GM19035 (cell line): Measurements from ENCODE around the gene POMGNT2.
"Not testable (repeated sequence)": the region's sequence is repeated elsewhere in the genome, so short reads cannot be mapped to it uniquely, and the experiment has no call there.

ENCODE experiments used
- ATAC-seq: cut with Tn5 transposase; IDR thresholded peaks from one replicate; pipeline ENCODE4 v1.9.1; 2021; ENCODE audit not compliant: unreplicated experiment

Gene POMGNT2

GRCh38 chr3:43048470-43048869 is 57.4 kb downstream of the POMGNT2 start:
- ATAC-seq: no peak

- no peak for ATAC-seq
Observed at GRCh38 chr3:43046583-43046982, 59.3 kb downstream of the POMGNT2 start.

- not testable (repeated sequence) for ATAC-seq
Observed at GRCh38 chr3:43045079-43045478, 60.8 kb downstream of the POMGNT2 start.

GRCh38 chr3:43043793-43044192 is 62.1 kb downstream of the POMGNT2 start:
- ATAC-seq: no peak

GRCh38 chr3:43043071-43043766 is 62.7 kb downstream of the POMGNT2 start:
- no peak for ATAC-seq

- no peak for ATAC-seq
Observed at GRCh38 chr3:43041517-43041916, 64.4 kb downstream of the POMGNT2 start.

- no peak for ATAC-seq
Observed at GRCh38 chr3:43038010-43038409, 67.9 kb downstream of the POMGNT2 start.

- no peak for ATAC-seq
Observed at GRCh38 chr3:43036621-43037423, 69.1 kb downstream of the POMGNT2 start.

- ATAC-seq: no peak
Observed at GRCh38 chr3:43035801-43036365, 70.0 kb downstream of the POMGNT2 start.

- no peak for ATAC-seq
Observed at GRCh38 chr3:43034911-43035310, 71.0 kb downstream of the POMGNT2 start.

GRCh38 chr3:43034200-43034599 is 71.7 kb downstream of the POMGNT2 start:
- no peak for ATAC-seq

GRCh38 chr3:43032646-43033628 is 72.9 kb downstream of the POMGNT2 start:
- ATAC-seq: no peak

GRCh38 chr3:43031889-43032545 is 73.9 kb downstream of the POMGNT2 start:
- no peak for ATAC-seq

- no peak for ATAC-seq
Observed at GRCh38 chr3:43031485-43031884, 74.4 kb downstream of the POMGNT2 start.

- no peak for ATAC-seq
Observed at GRCh38 chr3:43030162-43030935, 75.5 kb downstream of the POMGNT2 start.
